IPS-18c (cell line): Measurements from ENCODE around the gene CGAS.
"Not testable (repeated sequence)": the region's sequence is repeated elsewhere in the genome, so short reads cannot be mapped to it uniquely, and the experiment has no call there.

Experiments
- H3K4me3 ChIP-seq: 2 replicates; pipeline ENCODE4 v1.7.0; 2013; ENCODE audit warnings: low read depth, mild to moderate bottlenecking, low read length, moderate library complexity; ENCODE audit not compliant: insufficient read depth
- H3K9me3 ChIP-seq: one replicate; pipeline ENCODE4 v1.6.1; 2013; ENCODE audit warnings: mild to moderate bottlenecking, low read length, moderate library complexity; ENCODE audit not compliant: control insufficient read depth, insufficient read depth

CGAS gene

DNA sequence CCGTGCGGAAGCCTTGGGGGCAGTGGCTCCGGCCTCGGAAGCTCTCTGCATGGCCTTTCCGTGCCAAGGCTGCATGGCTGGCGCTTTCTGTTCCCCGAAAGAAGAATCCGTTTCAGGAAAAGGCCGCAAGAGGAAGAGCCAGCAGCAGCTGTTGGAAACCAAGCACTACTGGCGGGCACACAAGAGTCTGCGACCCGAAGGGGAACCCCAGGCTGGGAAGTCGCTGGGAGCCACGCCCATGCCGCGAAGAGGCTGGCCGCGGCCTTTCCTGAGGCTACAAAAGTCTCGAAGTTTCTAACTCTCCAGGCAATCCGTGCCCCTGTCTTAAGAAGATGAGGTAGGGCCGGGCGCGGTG is at the start of gene CGAS:
Gene CGAS (minus strand): TSS at position 191 of the 355 bp plus-strand sequence. CDS start 116 bp downstream, at position 75.
- Histone ChIP-seq H3K9me3 (no peaks in the 10 kb centered on the region), H3K4me3 (peak within 1 kb of the TSS; percentile 43)

GRCh38 chr6:73497915-73498314 is 45.8 kb upstream of the CGAS start:
- Histone ChIP-seq H3K4me3 (no peak overlapping the region), H3K9me3 (no peaks in the 10 kb centered on the region)

DNA sequence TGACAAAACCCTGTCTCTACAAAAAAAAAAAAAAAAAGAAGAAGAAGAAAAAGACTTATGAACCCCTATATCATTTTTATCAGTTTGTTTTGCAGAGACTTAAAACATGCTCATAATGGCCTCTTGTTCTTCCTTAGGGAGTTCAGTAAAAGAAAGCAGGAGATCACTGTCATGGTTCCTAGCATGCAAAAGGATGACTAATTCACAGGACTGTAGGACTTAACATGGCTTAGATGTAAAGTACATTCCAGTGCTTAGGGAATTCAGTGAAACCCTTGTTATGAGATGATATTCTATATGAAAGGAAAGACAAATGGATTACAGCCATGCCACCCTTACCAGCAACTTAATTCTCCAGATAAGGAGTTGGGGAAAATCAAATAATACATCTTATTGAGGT is 39.3 kb upstream of the CGAS start:
- Histone ChIP-seq H3K9me3 (peaks cover 2% of the 10 kb centered on the region), H3K4me3 (no peak overlapping the region)

- Histone ChIP-seq H3K4me3 (no peak overlapping the region), H3K9me3 (peaks cover 2% of the 10 kb centered on the region)
These were observed 35.4 kb upstream of the CGAS start for GRCh38 chr6:73487473-73487872.

GRCh38 chr6:73484438-73484837 is 32.3 kb upstream of the CGAS start:
- peaks cover 2% of the 10 kb centered on the region for H3K9me3 ChIP-seq
- H3K4me3 ChIP-seq, result no peak overlapping the region

GRCh38 chr6:73481969-73482368 is 29.9 kb upstream of the CGAS start:
- H3K9me3 ChIP-seq, result no peaks in the 10 kb centered on the region
- no peak overlapping the region for H3K4me3 ChIP-seq

- no peak overlapping the region for H3K4me3 ChIP-seq
- no peaks in the 10 kb centered on the region for H3K9me3 ChIP-seq
These were observed 25.3 kb upstream of the CGAS start for GRCh38 chr6:73477407-73477806.

DNA sequence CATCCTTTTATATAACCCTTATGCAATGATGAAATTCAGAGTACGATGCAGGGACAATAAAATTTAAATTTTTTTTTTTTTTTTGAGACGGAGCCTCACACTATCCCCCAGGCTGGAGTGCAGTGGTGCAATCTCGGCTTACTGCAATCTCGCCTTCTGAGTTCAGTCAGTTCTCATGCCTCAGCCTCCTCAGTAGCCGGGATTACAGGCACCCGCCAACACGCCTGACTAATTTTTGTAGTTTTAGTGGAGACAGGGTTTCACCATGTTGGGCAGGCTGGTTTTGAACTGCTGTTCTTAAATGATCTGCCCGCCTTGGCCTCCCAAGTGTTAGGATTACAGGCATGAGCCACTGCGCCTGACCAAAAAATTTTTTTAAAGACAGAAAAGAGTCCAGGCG is 24.6 kb upstream of the CGAS start:
- H3K4me3 ChIP-seq, result no peak overlapping the region
- H3K9me3 ChIP-seq, result no peaks in the 10 kb centered on the region

DNA sequence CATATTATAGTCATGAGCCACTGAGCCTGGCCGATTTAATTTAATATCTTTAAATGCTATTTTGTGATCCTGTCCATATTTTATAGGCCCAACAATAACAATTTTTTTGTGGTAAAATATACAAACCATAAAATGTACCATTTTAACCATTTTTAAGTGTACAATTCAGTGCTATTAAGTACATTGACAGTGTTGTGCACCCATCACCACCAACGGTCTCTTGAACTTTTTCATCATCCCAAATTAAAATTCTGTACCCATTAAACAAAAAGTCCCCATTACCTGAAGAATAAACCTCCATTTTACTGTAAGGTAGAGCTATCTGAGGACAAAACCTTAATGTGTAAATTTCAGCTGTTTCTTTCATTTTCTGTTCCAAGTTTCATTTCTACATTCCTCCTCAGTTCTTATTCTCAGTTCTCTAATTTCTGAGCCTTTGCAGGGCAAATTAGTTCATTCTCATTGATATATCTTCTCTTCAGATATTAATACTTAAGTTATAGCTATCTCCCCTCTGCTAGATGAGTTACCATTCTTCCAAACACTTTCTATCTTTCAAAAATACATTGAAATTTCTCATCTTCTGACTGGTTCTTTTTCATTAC is 19.7 kb upstream of the CGAS start:
- no peak overlapping the region for H3K4me3 ChIP-seq
- no peaks in the 10 kb centered on the region for H3K9me3 ChIP-seq

GRCh38 chr6:73461537-73462350 is 9.6 kb upstream of the CGAS start, which contains the start of gene MTO1:
MTO1 (plus strand) TSS chr6:73461737; CDS start chr6:73461855, 118 bp downstream.
- Histone ChIP-seq H3K9me3 (no peaks in the 10 kb centered on the region), H3K4me3 (peak within 1 kb of the TSS; percentile 100)

DNA sequence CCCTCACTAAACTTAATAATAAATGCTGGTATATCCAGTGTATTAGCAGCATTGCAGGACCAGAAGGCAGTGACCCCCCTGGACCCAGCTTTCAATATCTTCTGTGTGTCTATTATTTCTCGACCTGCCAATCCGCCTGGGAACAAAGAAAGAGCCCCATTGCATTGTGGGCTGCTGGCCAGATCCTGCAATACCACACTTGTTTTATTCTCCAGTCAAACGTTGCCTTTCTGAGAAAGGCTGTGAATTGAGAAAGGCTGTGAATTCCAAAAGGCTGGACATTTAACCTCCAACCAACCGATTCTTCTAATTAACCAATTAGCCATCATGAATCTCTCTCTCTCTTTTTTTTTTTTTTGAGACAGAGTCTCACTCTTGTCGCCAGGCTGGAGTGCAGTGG is 8.0 kb upstream of the CGAS start:
- no peak overlapping the region for H3K4me3 ChIP-seq
- no peaks in the 10 kb centered on the region for H3K9me3 ChIP-seq

DNA sequence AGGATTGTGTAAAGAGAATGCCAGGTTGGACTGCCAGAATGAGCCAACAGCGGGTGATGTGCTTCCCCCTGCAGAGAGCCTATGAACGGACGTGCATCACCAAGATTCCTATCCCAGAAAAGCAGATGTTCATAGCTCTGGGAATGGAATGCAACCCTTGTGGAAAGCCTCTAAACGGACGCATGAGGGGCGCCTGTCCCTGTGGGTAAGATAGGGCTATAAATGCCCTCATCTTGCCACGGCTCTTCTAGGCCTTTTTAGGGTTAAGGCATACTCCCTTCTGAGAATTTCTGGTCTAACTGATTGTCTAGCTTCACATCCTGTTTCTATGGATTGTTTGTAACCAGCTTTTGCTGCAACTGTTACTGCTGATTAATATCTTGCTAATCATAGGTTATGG is 7.4 kb upstream of the CGAS start:
- H3K9me3 ChIP-seq, result not testable (repeated sequence)

GRCh38 chr6:73455865-73456629 is 4.0 kb upstream of the CGAS start:
- no peak overlapping the region for H3K4me3 ChIP-seq
- H3K9me3 ChIP-seq, result no peaks in the 10 kb centered on the region

More for the DNA sequence above, 7.4 kb upstream of the CGAS start:
- not testable (repeated sequence) for H3K4me3 ChIP-seq

DNA sequence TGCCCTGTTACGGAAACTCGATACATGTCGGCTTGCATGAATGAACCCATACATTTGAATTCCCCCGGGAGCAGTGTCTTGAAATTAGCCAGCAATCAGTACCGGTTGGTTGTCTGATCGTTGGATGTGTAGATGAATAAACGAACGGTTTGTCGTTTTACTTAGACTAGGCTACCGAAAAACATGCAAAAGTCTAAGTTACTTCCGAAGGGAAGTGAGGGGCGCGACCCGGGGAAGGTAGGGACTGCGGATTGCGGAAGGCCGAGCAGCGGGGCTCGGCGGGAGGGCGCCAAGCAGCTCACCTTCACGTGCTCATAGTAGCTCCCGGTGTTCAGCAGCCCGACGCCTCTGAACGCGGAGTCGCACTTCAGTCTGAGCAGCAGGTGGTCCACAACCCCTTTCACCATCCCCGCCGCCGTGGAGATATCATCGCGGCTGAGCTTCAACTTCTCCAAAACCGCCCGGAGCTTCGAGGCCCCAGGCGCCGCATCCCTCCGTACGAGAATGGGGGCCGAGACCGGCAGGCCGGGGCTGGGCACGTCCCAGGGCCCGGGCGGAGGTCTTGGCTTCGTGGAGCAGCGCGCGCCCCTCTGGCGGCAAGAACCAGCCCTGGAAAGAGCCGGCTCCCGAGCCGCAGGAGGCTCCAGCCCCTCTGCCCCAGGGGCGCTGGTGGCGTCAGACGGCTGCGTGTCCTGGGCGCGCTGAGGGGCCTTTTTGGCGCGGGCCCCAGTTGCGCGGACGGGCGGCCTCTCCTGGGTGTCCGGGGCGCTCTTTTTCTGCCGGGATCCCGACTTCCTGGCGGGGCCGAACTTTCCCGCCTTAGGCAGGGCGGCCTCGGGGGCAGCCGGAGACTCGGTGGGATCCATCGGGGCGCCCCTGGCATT is 632 bp downstream of the CGAS start:
- Histone ChIP-seq H3K9me3 (no peaks in the 10 kb centered on the region), H3K4me3 (peak overlapping the region; percentile 43)

GRCh38 chr6:73443555-73443954 is 8.5 kb downstream of the CGAS start:
- Histone ChIP-seq H3K4me3 (no peak overlapping the region), H3K9me3 (peaks cover 2% of the 10 kb centered on the region)

- peaks cover 1% of the 10 kb centered on the region for H3K9me3 ChIP-seq
- no peak overlapping the region for H3K4me3 ChIP-seq
These were observed 16.9 kb downstream of the CGAS start for GRCh38 chr6:73435236-73435635.

DNA sequence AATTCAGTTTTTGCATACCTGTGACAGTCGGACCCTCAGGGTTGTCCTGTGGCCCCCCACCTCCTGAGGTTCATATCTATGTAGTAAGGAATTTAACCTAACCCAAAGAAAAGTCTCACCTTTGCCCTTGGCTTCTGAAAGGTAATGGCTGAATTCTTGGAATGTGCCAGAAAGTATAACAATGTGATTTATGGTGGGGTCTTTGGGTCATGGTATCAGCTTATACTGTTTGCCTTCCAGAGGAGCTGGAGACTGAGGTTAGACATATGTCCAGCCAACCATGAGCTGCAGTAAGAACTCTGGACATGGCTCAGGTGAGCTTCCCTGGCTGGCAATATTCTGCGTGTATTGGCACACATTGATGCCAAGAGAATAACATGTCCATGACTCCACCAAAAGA is 30.6 kb downstream of the CGAS start:
- H3K9me3 ChIP-seq, result no peaks in the 10 kb centered on the region
- H3K4me3 ChIP-seq, result no peak overlapping the region
